GM12875 (cell line): ENCODE results near the gene HES4.

Source experiments
- H3K4me3 ChIP-seq: one replicate; pipeline ENCODE4 v1.5.1; 2011; ENCODE audit warnings: low read depth, low read length, control low read depth
- TF ChIP-seq, protein P1 (sequence below): IDR thresholded peaks from 2 replicates; pipeline ENCODE4 v1.5.1; 2011; ENCODE audit warnings: low read depth, mild to moderate bottlenecking, control low read depth, inconsistent platforms, low read length, moderate library complexity, borderline replicate concordance; ENCODE audit not compliant: insufficient read depth

HES4 gene

DNA sequence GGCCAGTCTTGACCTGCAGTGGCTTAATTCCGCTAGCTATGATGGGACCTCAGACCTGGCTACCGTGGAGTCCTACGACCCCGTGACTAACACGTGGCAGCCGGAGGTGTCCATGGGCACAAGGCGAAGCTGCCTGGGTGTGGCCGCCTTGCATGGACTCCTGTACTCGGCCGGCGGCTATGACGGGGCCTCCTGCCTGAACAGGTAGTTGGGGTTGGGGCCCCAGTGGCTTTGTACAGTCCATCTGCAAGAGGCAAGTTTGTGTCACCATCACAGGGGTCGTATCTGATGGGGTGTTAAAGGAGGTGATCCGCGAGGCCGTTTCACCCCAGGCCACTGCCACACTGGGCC is 36.6 kb downstream of the HES4 start:
- TF ChIP-seq, protein P1, sequence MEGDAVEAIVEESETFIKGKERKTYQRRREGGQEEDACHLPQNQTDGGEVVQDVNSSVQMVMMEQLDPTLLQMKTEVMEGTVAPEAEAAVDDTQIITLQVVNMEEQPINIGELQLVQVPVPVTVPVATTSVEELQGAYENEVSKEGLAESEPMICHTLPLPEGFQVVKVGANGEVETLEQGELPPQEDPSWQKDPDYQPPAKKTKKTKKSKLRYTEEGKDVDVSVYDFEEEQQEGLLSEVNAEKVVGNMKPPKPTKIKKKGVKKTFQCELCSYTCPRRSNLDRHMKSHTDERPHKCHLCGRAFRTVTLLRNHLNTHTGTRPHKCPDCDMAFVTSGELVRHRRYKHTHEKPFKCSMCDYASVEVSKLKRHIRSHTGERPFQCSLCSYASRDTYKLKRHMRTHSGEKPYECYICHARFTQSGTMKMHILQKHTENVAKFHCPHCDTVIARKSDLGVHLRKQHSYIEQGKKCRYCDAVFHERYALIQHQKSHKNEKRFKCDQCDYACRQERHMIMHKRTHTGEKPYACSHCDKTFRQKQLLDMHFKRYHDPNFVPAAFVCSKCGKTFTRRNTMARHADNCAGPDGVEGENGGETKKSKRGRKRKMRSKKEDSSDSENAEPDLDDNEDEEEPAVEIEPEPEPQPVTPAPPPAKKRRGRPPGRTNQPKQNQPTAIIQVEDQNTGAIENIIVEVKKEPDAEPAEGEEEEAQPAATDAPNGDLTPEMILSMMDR: no peak
- no peak overlapping the region for H3K4me3 ChIP-seq

DNA sequence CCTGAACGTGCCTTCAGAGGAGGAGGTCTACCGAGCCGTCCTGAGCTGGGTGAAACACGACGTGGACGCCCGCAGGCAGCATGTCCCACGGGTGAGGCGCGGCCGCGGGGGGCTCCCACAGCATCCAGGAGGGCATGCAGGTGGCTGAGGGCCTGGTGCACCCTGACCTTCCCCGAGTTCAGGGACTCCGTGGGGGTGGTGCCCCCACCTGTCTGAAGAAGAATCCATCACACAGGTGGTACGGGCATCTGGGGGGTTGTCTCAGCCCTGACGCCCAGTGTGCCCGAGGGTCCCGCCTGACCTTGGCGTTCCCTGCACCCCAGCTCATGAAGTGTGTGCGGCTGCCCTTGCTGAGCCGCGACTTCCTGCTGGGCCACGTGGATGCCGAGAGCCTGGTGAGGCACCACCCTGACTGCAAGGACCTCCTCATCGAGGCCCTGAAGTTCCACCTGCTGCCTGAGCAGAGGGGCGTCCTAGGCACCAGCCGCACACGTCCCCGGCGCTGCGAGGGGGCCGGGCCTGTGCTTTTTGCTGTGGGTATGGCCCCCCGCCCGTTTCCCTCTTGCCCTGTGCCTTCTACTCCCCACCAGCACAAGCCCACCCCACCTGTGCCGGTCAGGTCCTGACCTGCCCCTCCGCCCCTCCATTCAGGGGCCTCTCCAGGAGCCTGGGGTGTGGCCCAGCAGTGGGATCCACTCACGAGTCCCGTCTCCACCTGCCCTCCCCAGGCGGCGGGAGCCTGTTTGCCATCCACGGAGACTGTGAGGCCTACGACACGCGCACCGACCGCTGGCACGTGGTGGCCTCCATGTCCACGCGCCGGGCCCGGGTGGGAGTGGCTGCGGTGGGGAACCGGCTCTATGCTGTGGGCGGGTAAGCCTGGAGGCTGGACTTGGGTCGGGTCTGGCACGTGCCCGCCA is 37.3 kb downstream of the HES4 start:
- H3K4me3 ChIP-seq: no peak overlapping the region
- TF ChIP-seq, protein P1: no peak

DNA sequence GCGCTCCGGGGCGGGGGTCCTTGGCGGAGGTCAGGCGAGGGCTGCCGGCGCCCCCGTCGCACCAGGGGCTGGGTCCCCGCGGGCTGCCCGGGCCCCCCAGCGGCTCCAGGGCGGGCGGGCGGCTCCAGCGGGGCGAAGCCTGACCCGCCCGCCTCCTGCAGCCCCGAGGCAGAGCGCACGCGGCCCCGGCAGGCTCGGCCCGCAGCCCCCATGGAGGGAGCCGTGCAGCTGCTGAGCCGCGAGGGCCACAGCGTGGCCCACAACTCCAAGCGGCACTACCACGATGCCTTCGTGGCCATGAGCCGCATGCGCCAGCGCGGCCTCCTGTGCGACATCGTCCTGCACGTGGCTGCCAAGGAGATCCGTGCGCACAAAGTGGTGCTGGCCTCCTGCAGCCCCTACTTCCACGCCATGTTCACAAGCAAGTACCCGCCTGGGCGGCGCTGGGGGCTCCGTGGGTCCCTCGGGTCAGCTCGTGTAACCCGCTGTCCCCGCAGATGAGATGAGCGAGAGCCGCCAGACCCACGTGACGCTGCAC is 38.7 kb downstream of the HES4 start:
- TF ChIP-seq, protein P1: no peak

DNA sequence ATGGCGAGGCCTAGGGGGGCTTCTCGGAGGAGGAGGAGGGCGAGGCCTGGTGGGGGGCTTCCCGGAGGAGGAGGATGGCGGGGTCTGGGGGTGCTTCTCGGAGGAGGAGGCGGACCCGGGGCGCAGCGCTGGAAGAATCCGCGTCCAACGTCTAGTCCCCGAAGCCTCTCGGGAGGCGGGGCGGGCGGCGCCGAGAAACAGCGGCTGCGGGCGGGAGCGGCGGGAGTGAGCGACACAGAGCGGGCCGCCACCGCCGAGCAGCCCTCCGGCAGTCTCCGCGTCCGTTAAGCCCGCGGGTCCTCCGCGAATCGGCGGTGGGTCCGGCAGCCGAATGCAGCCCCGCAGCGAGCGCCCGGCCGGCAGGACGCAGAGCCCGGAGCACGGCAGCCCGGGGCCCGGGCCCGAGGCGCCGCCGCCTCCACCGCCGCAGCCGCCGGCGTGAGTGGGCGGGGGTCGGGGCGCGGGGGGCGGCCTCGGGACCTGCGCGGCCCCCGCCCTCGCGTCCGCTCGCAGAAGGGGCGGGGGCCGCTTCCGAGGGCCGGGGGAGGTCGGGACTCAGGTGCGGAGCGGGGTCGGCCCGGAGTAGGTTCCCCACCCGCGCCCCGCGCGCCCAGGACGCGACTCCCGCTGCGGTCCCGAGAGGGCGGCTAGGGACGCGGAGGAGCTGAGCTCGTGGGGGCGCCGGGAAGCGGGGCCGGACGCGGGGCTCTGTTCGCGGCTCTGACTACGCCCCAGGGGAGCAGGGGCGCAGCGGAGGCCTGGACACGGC is 39.4 kb downstream of the HES4 start, which contains the start of gene KLHL17:
Gene KLHL17, plus strand, starts transcription at position 222 of the 769 bp plus-strand sequence. Its CDS starts 110 bp downstream, at position 332.
- TF ChIP-seq, protein P1: no peak
- peak within 1 kb of the TSS; percentile 66 for H3K4me3 ChIP-seq

More for the DNA sequence above, 38.7 kb downstream of the HES4 start:
- H3K4me3 ChIP-seq: peak overlapping the region; percentile 66

DNA sequence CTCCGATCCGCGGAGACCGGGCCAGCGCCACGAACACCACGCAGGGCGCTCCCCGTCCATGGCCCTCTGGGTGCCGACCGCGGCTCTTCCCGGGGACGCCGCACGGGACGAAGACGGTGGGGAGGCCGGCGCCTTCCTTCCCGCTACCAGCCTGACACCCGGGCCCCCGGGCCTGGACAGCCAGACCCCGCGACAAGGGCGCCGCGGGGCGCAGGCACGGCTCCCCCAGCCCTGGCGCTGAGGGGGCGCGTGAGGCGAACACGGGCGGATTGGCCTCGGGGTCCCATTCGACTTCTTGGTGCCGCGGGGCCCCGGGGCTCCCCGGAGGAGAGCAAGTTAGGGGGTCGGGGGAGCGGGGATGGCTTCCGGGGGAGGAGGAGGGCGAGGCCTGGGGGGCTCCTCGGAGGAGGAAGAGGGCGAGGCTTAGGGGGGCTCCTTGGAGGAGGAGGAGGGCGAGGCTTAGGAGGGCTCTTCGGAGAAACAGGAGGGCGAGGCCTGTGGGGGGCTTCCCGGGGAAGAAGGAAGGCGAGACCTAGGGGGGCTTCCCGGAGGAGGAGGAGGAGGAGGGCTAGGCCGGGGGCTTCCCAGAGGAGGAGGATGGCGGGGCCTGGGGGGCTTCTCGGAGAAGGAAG is 40.0 kb downstream of the HES4 start:
- peak overlapping the region; percentile 66 for H3K4me3 ChIP-seq
- TF ChIP-seq, protein P1: no peak

DNA sequence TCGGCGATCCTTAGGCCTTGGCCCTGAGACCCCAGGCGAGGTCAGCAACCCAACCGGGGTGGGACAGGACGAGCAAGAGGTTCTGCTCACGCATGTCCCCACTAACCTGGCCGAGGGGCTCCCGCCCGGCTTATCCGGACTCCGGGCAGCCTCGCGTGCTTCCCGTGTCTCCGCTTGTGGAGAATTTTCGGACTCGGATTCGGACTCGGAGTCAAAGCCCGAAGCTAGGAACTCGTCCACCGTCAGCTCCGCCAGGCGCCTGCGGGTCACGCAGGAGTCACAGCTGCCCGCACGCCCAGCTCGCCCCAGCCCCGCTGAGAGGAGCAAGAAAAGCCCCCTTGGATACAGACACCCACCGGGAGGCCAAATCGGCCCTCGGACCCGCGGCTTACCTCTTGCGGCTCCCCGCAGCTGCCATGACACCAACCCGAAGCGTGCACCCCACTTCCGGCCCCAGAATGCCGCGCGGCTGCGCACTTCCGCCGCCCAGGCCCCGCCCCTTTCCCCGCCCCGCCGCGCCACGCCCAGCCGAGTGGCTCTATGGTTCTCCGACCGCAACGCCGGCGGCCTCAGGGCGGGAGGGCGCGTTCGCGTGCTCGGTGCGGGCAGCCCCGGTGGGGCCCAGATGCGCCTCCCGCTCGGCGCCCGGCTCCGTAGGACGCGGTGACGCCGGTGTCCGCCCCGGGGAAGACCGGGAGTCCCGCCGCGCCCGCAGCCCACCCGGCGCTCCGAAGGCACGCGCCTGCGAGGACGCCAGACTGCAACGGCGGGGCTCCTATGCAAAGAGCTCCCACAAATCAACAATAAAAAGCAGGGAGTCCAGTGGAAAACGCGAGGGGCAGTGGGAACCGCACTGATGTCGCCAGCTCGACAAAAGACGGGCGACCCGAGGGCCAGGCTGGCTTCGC is 40.8 kb downstream of the HES4 start, which contains the start of gene NOC2L:
Gene NOC2L, minus strand, starts transcription at position 434 of the 908 bp plus-strand sequence. Its CDS starts 16 bp downstream, at position 418.
- peak within 1 kb of the TSS; percentile 76 for H3K4me3 ChIP-seq
- TF ChIP-seq, protein P1: no peak
